ENCODE results near the gene PABPN1L.

Gene PABPN1L

DNA sequence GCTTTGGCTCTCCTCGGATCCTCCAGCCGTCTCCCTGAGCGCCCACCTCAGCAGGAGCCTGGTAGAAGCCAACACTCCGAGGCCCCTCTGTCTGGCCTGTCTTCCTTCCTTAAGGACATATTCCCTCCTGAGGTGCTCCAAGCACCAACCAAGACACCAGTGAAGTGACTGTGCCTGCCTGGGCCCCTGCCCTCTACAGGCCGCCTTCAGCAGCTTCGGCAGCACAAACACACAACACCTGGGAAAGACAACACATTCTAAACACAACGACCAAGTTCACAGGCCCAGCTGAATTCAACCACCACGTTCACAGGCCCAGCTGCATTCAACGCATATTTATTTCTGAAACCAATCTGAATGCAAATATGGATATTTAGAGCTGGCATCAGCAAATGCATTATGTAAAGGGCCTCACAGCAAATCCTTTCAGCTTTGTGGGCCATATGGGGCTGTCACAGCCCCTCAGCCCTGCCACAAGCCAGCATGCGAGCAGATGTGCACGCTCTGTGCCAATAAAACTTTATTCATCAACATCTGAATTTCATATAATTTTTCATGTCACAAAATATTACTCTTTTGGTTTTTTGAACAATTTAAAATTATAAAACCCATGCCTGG lies 21.9 kb downstream of the PABPN1L start:
- no peak for DNase-seq

GRCh38 chr16:88843256-88843655 lies 23.2 kb downstream of the PABPN1L start:
- no peak for DNase-seq

- DNase-seq, result no peak
Measured at GRCh38 chr16:88842806-88843205, 23.7 kb downstream of the PABPN1L start.

DNA sequence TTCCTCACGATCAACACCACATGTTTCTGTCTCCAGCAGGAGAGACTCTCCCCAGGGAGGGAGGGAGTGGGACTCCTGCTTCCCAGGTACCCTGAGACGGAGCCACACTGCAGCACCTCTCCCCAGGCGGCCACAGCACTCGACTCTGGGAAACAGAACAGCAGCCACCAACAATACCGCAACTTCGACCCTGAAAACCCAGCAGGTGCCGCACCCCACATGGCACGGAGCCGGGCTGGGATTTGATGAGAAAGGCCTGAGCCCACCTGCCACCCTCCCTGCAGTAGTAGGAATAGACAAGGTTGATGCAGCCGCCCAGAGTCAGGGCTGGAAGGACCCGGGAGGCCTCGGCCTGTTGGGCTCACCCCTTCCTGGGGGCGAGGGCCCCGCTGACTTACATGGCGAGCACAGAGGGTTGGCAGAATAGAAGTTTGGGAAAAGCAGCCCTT lies 24.1 kb downstream of the PABPN1L start:
- DNase-seq, result no peak

GRCh38 chr16:88841521-88842307 lies 24.7 kb downstream of the PABPN1L start:
- no peak for DNase-seq

DNA sequence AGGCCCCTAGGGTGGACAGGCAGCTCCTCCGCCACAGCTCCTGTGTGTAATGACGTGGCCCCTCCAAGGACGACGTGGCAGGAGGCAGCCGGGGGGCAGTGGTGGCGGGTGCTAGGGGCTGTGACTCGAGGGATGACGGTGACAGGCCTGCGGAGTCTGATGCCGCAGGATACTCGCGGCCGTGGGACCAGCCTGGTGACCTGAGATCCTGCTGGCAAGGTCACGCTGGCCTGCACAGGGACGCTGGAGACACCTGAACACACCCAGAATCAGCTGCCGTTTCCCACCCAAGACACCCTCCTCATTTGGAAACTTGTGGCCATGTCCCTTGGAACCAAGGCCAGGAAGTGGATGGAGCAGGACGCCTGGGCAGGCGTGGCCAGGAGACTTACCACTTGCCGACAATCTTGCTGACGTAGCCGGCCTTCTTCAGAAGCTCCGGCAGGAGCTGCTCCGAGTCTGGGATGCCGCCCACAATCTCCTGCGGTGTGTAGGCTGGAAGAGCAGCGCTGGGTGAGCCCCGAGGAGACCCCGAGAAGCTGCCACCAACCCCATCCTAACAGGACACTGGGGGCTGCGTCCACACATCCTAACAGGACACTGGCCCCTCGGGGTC lies 25.8 kb downstream of the PABPN1L start:
- DNase-seq, result no peak

- DNase-seq, result no peak
Measured at GRCh38 chr16:88839745-88840599, 26.5 kb downstream of the PABPN1L start.

DNA sequence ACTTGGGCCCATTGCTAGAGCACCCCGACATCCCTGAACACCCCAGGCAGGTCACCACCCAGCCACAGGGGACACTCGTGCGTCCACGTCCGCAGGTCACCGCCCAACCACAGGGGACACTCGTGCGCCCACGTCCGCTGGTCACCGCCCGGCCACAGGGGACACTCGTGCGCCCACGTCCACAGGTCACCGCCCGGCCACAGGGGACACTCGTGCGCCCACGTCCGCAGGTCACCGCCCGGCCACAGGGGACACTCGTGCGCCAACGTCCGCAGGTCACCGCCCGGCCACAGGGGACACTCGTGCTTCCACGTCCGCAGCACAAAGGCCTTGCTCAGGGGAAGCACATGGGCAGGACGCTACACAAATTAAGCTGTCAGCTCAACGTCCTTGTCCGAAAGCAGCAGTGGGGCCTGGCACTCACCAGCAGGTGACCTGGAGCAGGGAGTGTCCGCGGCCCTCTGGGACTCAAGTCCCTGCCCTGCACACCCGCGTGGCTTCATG lies 27.4 kb downstream of the PABPN1L start:
- DNase-seq, result no peak

- DNase-seq, result no peak
Measured at GRCh38 chr16:88838566-88838965, 27.9 kb downstream of the PABPN1L start.

GRCh38 chr16:88837806-88838205 lies 28.7 kb downstream of the PABPN1L start:
- no peak for DNase-seq

DNA sequence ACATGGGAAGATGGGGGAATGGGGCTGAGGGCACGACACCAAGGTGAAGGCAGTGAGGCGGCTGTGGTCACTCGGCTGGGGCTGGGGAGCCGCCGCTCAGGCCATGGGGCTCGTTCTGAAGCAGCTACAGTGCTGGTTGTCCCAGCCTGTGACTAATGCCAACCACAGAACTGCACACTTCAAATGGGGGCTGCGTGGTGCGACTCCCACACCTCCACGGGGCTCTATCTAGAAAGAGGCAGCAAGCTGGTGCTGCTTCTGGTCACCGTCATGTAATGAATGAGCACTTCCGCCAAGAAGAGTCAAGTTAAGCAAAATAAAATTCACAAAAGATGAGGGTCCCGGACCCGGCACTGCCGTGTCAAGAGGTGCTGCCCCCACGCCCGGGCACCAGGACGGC lies 29.7 kb downstream of the PABPN1L start:
- DNase-seq, result no peak

DNA sequence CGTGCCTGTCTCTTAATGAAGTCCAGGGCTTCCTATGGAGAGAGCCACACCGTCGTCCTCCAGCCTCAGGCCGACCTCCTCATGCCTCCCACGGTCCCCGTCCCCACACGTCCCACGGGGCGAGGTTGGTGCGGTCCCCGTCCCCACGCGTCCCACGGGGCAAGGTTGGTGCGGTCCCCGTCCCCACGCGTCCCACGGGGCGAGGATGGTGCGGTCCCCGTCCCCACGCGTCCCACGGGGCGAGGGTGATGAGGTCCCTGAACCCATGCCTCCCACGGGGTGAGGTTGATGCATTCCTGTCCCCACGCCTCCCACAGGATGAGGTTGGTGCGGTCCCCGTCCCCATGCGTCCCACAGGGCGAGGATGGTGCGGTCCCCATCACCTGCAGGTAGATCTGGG lies 30.6 kb downstream of the PABPN1L start:
- DNase-seq, result no peak

- no peak for DNase-seq
Measured at GRCh38 chr16:88835383-88835782, 31.1 kb downstream of the PABPN1L start.

DNA sequence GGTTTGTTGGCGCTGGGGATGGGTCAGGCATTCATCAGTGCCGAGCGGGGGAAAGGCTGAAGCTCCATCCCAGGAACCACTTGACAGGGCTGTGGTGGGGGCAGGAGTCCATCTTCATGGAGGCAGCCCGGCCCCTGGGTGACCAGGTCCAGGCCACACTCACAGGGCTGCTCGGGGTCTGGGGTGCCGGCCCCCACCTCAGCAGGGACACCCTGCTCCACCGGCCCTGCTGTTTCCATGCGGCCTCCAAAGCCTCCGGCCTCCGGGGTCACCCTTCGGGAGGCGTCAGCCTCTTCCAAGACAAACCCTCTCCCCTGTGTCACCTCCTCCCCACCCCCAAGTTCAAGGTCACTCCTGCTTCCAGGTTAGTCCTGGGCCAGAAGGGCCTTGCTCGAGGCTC lies 31.8 kb downstream of the PABPN1L start:
- DNase-seq, result no peak

DNA sequence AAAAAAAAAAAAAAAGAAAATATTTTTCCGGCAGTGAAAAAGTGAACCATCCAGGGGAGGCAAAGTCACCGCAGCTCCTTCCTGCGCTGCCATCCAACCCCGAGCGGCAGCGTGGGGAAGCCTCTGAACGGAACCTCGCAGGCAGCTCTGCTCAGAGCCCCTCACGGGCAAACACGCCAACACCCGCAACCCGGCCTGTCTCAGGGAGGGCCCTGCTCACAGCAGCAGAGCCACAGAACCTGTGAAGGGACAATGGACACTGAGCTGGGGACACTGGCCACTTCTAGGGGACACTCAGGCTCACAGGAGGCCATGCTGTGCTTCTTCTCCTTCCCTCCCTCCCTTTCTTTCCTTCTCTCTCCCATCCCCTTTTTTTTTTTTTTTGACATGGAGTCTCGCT lies 33.4 kb downstream of the PABPN1L start:
- DNase-seq, result no peak

DNA sequence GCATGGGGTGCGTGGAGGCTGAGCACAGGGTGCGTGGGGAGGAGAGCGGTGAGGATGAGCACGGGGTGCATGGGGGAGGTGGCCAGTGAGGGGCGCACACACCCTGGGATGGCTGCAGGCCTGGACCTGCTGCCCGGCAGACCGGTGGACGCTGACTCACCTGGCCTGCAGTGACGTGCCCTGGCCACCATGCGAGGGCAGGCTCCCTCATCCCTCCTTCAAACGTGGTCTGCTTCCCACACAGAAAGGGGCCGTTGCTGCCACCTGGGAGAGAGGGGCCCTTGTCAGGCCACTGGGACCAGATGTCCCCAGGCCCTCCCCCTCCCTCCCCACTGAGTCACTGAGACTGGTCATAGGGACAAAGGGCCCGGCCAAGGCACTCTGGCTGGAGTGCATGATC lies 34.6 kb downstream of the PABPN1L start:
- DNase-seq, result no peak

GRCh38 chr16:88830783-88831182 lies 35.7 kb downstream of the PABPN1L start:
- no peak for DNase-seq

GRCh38 chr16:88830258-88830657 lies 36.2 kb downstream of the PABPN1L start:
- no peak for DNase-seq

GRCh38 chr16:88828711-88829110 lies 37.7 kb downstream of the PABPN1L start:
- DNase-seq, result no peak

- no peak for DNase-seq
Measured at GRCh38 chr16:88827727-88828126, 38.7 kb downstream of the PABPN1L start.

DNA sequence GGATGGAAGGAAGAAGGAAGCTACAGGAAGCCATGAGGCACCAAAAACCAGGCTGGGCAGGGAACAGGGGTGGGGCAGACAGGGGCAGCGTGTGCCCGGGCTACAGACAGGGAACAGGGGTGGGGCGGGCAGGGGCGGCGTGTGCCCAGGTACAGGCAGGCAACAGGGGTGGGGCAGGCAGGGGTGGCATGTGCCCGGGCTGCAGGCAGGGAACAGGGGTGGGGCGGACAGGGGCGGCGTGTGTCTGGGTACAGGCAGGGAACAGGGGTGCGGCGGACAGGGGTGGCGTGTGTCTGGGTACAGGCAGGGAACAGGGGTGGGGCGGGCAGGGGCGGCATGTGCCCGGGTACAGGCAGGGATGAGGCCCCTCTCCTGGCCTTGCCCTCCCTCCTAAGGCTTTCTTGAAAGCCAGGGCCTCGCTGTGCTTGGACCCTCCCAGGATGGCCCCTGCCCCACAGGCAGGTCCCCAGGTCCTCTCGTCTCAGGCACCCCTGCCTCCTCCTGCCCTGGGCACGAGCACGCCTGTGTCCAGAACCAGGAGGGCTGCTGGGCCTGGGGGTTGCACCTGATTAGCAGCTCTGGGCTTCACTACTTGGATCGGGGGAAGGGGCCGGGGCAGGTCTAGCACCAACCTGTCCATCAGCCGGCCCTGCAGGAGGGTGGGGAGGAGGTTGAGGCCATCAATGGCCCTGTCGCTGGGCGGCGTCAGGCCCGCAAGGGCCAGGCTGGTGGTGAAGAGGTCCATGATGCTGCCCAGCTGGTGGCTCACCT lies 40.2 kb downstream of the PABPN1L start:
- no peak for DNase-seq

- DNase-seq, result no peak
Measured at GRCh38 chr16:88825146-88825545, 41.3 kb downstream of the PABPN1L start.
